HG03432 (cell line): ENCODE measurements around the gene KIAA2012.

Source experiments
- ATAC-seq: cut with Tn5 transposase; IDR thresholded peaks from one replicate; pipeline ENCODE4 v1.9.1; 2021; ENCODE audit warnings: mild to moderate bottlenecking, moderate library complexity; ENCODE audit not compliant: unreplicated experiment

Gene KIAA2012

DNA sequence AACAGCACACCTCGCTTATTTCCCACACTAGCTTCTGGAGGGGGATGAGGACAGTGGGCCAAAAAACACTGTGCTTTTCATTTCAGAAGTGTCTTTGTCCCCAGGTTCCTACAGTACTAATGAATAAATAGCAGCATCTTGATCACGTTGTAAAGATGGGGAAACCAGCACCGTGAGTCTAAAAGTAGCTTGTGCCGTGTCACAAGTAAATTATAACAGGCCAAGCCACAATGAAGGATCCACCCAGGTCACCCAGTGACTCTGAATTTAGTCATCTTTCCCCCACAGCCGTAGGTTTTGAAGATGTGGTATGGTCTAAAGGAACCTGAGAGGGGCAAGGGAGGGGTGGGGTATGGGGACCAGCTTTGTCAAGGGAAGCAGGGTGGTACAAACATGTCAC is 30.6 kb upstream of the KIAA2012 start:
- ATAC-seq: no peak

DNA sequence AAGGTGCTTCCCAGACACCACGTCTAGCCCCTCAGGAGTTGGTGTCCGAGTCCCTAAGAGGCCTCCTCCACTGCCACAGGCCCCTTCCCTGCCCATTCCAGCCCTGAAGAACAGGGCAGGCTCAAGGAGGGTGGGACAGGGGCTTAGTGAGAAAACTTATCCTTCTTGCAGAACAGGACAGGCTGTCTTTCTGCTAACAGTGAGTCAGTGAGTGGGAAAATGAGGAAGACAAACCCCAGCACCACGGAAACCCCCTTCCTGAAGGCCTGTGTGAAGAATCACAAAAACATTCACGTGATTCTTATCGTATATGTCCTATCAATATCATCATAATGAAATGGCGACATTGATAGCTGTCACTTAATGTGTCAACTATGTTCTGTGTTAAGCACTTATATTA is 29.6 kb upstream of the KIAA2012 start:
- no peak for ATAC-seq

DNA sequence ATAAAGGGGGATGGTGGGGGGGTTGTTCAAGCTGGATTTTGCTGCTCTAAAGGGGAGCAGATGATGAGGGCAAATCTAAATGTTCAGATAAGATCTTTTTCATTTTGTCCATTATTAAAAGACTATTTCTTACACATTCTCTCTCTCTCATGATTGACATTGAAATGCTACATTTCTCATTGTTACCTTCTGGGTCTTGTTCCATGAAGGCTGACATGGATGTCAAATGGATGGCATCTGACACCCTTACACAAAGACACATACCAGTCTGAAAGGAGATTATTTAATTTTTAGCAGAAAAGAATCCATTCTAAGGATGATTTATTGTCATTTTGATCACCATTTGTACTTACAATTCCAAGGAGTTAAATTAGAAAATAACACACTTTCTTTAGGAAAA is 28.3 kb upstream of the KIAA2012 start:
- ATAC-seq: no peak

DNA sequence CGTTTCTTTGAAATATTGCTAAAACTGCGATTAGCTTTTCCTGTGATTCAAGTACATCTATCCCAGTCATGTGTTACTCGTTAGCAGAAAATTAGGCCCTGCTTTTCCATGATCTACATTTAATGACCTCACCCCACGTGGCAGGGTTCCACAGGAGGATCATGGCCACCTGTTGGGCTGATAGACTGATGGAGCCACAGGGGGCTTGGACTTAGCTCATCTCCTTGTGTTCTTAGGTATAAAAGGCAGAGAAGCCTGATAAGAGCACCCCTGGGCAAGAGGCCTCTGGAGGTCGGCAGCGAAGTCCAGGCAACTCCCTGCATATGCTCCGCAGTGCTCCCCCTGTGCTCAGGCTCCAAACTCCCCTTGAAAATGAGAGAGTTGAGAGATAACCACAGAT is 26.5 kb upstream of the KIAA2012 start:
- ATAC-seq: no peak

DNA sequence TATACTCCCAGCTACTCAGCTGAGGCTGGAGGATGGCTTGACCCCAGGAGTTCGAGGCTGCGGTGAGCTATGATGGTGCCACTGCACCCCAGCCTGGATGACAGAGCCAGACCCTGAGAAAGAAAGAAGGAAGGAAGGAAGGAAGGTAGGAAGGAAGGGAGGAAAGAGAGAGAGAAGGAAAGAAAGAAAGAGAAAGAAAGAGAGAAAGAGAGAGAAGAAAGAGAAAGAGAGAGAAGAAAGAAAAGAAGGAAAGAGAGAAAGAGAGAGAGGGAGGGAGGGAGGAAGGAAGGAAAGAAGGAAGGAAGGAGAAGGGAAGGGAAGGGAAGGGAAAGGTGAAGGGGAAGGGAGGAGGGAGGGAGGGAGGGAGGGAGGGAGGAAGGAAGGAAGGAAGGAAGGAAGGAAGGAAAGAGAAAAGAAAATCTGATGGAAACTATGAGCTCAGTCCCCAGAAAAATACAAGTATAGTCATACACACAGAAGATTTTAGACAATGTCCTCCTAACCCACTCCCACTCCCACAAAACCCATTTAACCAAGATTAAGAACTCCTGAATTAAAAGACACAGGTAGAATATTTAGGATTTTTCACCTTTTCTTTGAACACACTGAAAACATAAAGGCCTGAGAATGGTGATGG is 23.8 kb upstream of the KIAA2012 start:
- ATAC-seq: no peak

DNA sequence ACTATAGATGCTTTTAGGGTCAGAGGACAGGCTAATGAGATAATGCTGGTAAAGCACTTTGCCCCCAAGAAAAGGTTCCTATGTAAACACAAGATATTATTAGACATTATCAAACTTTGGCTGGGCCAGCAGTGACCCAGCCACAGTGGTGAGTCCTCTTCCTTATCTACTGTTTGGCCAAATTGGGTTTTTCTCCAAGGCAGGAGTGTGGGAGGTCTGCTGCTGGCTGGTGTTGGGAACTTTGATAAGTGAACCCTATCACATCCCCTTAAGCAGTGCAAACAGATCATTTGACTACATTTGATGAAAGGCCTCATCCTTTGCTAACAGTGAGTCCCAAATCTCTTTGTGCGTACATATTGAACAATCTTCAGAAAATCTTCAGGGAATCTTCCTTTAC is 23.2 kb upstream of the KIAA2012 start:
- no peak for ATAC-seq

DNA sequence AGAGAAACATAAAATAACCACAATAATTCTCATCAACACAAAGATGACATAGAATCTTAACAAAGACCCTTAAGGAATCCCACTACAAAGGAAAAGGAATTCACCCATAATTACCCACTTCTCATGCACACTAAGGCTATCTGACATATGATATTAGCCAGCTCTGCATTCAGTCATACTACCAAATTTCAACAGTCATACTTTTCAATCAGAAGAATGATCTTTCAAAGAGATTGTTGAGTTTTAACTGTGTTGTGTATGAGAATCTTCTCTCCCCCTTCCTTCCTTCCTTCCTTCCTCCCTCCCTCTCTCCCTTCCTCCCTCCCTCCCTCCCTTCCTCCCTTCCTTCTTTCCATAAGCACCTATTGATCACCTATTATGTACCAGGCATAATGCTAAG is 22.4 kb upstream of the KIAA2012 start:
- no peak for ATAC-seq

DNA sequence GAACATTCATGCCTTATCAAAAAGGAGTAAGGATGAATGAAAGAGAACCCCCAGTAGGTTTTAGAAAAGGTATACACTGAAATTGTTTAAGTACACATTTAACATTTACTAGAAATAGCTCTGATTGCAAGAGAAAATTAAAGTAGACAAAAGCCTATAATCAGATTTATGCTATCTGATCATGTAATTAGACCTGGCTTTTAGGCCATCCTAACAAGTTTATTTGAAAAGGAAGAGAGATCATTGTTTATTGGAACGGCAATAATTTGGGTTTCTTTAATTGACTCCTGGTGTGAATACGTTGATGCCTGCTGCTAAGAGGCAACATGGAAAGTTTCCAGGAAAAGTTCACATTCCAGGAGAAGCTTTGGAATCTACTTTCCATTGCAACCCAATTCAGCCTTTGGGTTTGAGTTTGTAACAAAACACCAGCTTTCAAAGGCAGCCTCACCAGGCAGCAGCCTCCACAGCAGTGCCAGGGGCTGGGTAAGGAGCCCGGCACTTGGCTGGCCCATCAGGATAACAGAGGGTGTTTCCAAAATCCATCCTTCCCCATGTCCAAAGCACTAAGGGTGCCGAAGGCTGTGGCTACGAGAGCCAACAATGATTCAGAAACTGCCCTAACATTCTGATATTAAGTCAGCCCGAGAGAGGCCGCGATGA is 21.4 kb upstream of the KIAA2012 start:
- no peak for ATAC-seq

DNA sequence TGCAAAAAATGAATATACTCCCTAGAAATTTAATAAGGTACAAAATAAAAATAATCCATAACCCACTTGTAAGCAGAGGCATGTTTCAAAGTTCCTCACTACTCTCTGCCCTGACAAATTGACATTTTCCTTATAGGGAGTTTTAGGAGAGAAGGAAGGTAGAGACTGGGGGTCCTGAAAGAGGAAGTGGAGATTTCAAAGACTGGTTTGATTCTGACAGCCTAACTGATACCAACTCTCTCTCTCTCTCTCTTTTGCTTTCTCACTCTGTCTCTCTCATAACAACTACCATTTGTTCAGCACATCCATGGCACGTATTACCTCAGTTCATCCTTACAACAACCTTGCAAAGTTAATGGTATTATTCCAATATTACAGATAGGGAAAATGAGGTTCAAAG is 20.8 kb upstream of the KIAA2012 start:
- no peak for ATAC-seq

DNA sequence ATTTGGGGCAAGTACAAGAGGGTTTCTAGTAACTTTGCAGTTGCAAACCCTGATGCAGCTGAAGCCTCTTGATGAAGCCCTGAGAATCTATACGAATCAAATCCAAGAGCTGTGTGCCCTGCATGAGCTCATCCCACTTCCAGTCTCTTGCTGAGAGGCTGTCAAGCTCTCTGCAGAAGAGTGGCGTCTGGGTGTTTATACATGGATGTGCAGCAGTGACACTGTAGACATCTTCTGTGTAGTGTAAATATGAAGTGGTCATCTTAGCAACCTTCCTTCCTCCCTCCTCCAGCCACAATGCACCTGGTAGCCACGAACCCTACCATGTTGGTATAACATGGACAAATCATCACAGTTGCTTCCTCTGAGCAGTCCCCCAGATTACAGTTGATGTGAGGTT is 18.4 kb upstream of the KIAA2012 start:
- no peak for ATAC-seq

DNA sequence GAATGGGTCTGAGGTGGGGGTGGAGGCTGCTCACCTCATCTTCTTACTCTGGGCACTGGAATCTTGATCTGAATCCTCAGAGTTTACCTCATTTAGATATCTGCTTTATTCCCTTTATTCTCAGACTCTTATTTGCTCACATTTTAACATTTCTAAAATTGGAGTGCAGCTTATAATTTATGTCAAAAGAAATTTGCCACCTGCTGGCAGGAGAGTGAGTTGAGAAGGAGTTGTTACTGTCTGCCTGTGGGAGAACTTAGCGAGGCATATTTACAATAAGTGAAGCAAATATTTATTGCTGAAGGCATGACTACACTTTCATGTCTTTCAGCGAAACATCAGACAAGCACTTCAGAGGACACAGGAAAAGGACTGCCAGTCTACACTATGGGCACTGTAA is 16.4 kb upstream of the KIAA2012 start:
- no peak for ATAC-seq

DNA sequence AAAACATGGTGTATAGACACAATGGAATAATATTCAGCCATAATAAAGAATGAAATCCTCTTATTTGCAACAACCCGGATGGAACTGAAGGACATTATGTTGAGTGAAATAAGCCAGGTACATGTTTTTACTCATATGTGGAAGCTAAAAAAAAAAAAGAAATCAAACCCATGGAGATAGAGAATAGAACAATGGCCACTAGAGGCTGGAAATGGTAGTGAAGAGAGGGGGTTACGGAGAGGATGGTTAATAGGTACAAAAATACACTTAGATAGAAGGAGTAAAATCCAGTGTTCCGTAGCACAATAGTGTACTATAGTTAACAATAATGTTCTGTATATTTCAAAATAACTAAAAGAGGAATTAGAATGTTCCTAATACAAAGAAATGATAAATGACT is 12.8 kb upstream of the KIAA2012 start:
- no peak for ATAC-seq

DNA sequence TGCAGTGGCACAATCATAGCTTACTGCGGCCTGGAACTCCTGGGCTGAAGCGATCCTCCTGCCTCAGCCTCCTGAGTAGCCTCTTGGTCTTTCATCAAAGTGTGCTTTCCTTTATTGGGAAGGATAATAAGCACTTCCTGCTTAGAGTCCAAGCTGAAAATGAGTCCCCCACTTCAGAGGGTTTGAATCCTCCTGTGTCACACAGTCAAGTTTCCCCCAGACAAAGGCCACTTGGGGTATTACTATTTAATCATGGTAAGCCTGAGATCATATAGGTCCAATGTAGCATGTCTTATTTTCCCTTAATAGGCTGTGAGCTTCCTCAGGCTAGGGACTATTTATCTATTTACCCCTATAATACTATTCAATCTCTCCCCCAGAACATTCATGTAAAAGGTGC is 11.4 kb upstream of the KIAA2012 start:
- ATAC-seq: no peak

DNA sequence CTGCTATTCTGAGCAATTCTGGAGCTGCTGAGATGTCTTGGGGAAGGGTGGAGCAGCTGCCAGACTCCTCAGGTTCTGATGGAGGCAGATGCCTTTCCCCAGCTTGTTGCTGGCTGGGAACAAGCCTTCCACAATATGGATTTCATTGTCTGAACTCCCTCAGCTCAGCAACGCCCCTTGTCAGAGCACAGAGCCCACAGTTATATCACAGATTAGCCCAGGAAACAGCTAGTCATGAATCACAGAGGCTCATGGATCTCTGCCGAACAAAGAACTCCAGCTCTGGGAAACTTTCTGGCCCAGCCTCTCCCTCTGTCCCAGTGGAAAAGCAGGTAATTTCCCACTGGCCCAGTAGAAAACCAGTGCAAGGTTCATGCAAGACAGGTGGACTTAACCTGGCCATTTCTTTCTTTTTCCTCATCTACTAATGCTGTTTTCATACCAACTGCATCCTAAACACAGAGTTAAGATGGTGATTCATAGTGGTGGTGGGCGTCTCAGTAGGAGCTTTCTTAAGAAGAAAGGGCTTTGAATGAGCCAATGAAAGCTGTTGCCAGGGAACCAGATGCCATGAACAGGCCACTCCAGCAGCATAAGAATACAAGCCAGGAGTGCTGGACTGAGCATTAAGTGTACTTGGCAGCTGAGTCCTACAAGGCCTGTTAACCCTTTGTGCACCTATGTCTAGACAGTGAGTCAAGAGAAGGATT is 8.7 kb upstream of the KIAA2012 start:
- no peak for ATAC-seq

DNA sequence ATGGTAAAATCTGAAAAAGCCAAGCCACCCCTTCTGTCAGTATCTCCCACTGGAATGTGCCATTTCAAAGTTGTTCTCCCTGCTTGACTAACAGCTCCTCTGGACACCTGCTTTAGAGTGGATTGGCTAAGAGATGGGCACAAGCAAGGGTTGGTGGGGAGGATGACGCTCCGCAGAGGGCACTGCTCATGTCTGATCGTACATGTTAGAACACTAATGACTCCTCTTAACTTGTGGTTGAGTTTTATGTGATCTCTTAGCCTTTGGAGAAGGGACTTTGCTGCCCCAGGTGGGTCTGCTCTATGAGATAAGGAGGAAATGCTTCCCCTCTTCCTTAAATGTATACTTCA is 8.2 kb upstream of the KIAA2012 start:
- no peak for ATAC-seq

DNA sequence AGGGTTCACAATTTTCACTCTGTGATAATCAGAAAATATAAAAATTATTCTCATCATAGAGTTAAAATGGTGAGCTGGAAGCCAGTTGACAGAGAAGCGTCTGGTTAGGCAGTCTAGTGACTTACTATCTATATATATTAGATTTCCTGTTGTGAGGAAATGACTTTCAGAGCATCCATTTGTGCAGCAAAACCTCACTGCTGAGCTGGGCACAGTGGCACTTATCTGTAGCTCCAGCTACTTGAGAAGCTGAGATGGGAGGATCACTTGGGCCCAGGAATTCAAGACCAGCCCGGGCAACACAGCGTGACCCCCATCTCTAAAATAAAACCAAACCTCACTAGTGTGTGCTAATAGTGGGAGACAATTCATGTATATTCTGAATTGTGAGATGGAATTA is 7.2 kb upstream of the KIAA2012 start:
- ATAC-seq: no peak

DNA sequence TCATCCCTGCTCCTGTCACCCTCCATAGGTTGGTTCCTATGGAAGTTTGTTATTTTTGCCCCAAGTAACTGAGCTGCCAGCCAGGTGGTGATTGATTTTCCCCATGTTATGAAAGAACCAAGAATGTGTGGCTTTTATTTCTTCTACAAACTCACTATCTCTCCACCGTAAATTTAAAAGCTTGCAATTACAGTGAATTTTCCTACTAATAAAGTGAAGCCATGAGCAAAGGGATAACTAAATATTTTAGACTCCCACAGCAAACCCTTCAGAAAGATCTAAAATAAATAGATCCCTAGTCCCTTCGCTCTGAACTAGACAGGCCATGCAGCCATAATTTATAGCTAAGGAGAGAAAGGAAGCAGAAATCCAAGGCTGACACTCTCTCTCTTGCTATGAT is 6.2 kb upstream of the KIAA2012 start:
- no peak for ATAC-seq

DNA sequence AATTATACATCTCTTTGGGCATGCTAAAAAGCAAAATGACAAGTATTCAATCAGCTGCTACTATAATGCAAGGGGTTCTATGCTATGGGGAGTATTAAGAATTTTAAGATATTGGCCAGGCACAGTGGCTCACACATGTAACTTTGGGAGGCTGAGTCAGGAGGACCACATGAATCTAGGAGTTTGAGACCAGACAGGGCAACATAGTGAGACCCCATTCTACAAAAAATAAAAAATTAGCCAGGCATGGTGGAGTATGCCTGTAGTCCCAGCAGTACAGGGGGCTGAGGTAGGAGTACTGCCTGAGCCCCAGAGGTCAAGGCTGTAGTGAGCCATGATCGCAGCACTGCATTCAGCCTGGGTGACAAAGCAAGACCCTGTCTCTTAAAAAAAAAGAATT is 5.5 kb upstream of the KIAA2012 start:
- ATAC-seq: no peak

DNA sequence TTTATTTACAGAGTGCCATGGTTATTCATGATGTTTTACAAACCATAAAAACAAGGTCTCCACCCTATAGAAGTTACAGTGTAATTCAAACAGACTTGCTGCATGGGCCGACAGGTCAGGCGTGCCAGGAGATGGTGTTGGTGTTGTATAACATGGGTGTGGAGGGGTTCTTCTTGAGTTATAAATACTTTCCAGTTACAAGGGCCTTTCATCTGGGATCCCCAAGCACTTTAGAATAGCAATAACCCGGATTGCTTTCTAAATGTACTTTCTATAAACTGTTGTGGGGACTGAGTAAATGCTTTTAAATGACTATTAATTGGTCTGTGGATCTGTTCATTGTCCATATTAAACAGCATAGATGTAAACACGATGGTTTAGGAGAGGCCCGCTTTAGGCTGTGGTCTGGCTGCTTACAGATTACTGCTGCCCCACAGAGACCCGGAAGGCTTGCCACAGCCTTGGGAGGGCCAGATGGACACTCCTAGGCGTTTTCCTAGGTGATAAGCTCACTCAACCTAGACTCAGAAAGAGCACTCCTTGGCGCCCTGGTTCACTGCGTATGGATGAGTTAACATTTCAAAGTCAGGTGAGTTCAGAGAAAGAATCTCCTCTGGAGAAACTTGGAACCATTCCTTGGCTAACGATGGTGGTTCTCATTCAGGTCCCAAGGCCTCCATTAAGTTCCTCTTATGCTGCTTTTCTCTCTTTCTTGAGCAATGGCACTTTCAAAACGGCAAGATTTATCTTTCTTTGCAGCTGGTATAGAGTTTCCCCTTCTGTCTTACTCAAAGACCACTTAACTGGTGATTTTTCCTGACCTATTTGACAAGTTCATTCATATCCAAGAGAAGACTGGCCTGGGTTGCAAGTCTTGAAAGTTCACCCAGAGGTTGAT is 3.6 kb upstream of the KIAA2012 start:
- no peak for ATAC-seq

DNA sequence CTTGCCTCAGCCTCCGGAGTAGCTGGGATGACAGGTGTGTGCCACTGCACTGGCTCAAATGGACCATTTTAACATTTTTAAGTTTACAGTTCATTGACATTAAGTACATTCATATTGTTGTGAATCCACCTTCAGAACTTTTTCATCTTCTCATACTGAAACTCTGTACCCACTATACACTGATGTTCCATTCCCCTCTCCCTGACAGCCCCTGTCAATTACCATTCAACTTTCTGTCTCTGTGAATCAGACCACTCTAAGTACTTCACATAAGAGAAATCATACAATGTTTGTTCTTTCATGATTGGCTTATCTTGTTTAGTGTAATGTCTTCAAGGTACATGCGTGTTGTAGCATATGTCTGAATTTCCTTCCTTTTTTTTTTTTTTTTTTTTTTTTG is 1.9 kb upstream of the KIAA2012 start:
- ATAC-seq: no peak

DNA sequence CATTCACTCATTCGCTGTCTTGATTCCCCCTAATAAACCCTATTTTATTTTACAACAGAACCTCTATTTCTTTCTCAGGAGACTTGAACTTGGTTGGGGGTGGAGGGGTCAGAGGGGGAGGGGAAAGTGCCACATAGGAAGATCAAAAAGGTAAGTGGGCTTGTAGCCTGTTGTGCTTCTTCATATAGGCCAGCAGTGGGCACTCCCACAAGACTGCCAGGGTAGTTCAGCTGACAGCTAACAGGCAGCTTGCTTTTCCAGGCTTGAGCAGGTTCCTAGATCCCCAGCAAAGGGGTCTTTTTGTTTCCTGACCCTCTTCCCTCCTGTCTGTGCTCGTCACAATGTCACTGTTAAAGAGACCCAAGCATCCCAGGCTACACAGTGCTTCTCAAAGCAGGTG is 829 bp upstream of the KIAA2012 start:
- no peak for ATAC-seq

DNA sequence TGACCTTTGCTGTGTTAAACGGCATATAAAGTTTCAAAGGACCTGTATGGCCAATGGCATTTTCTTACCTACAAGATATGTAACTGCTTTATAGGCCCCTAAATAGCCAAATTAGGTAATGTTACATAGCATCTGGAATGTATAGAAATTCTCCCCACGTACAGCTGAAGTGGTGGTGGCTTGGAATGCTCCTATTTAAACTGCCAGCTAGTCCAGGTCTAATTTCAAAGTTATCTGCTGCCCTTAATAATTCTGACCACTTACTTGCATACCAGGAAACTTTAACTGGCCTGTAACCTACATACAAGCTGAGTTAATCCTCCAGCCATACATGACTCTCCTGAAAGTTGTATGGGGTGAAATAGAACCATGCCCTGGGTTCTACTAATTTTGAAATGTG is 1.3 kb downstream of the KIAA2012 start:
- no peak for ATAC-seq
